ENCODE data around the gene PSME2. TPM values are rescaled to one million over a fixed set of nuclear protein-coding genes. Genes with fewer than 3 reads are reported as not detected.

PSME2 gene
- polyA plus RNA-seq, 2 of the 4 experiments (the other 2 are of a cell fraction): 137 to 144 TPM

DNA sequence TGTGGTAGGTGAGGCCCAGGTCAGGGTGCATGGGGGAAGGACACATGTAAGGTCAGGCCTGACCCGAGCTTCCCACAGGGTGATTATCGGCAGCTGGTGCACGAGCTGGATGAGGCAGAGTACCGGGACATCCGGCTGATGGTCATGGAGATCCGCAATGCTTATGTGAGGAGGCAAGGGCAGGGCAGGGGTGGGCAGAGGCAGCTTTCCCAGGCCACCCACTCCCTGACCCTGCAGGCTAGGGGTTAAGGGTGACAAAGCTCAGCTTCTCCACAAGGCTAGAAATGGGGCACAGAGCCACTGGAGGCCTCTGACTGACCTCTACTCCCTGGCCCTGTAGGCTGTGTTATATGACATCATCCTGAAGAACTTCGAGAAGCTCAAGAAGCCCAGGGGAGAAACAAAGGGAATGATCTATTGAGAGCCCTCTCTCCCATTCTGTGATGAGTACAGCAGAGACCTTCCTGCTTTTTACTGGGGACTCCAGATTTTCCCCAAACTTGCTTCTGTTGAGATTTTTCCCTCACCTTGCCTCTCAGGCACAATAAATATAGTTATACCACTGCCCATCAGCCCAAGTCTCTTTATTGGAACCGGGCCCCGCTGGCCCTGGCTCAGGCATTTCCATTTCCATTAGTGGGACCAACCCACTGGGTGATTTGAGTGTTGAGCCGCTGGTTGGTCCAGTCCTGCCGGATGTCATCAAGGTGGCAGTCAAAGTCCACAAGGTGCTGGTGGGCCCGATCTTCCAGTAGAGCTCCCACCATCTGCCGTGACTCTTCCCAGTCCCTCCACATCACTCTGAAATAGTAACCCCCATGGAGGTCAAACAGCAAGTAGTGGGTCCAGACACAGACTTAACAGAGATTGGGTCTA, 7.8 kb downstream of the PSME2 start:
- H3K9me3 ChIP-seq: no peaks in the 10 kb centered on the region
- POLR2A ChIA-PET: interaction anchor here (1.0 to 5.2 kb wide), 4 partner anchors 8 to 45 kb away, joined by 4 to 48 read pairs (median 18); partner anchors contain the start of genes DCAF11, NRL and PCK2
- FAIRE-seq (no peak), ATAC-seq (no peak), DNase-seq (ENCODE audit: low read depth in 1 of 2, low spot score in 1 of 2) (no peak)
- no peak for TF ChIP-seq SMC3 (IDR thresholded peaks at IDR 0.05)
- no peak for TF ChIP-seq CEBPB (IDR thresholded peaks at IDR 0.05)
- no peak for TF ChIP-seq HDAC2 (IDR thresholded peaks at IDR 0.05)
- TF ChIP-seq, protein P1, sequence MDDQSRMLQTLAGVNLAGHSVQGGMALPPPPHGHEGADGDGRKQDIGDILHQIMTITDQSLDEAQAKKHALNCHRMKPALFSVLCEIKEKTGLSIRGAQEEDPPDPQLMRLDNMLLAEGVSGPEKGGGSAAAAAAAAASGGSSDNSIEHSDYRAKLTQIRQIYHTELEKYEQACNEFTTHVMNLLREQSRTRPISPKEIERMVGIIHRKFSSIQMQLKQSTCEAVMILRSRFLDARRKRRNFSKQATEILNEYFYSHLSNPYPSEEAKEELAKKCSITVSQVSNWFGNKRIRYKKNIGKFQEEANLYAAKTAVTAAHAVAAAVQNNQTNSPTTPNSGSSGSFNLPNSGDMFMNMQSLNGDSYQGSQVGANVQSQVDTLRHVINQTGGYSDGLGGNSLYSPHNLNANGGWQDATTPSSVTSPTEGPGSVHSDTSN (IDR thresholded peaks at IDR 0.05): no peak
- TF ChIP-seq FOSB (CRISPR knock-in tag; IDR thresholded peaks at IDR 0.05): no peak
- no peak for TF ChIP-seq MAZ (IDR thresholded peaks at IDR 0.05; ENCODE audit: borderline replicate concordance, low read depth, low read length)
- TF ChIP-seq HEYL (CRISPR knock-in tag; IDR thresholded peaks at IDR 0.05): no peak
- no peak for TF ChIP-seq EHMT2 (IDR thresholded peaks at IDR 0.05; ENCODE audit: low read depth)
- TF ChIP-seq MYC (IDR thresholded peaks at IDR 0.05; ENCODE audit: borderline replicate concordance, low read length): no peak
- TF ChIP-seq POLR2AphosphoS2 (conservative IDR thresholded peaks at IDR 0.05; ENCODE audit: low read length): no peak
- TF ChIP-seq, protein P2, sequence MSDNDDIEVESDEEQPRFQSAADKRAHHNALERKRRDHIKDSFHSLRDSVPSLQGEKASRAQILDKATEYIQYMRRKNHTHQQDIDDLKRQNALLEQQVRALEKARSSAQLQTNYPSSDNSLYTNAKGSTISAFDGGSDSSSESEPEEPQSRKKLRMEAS (IDR thresholded peaks at IDR 0.05): no peak
- TF ChIP-seq KDM5A (IDR thresholded peaks at IDR 0.05): no peak
- no peak for TF ChIP-seq NR3C1 (IDR thresholded peaks at IDR 0.05)
- no peak for TF ChIP-seq FOXS1 (CRISPR knock-in tag; IDR thresholded peaks at IDR 0.05)
- no peak overlapping the region for H3K4me3 ChIP-seq
- H3K27ac ChIP-seq: no peak overlapping the region
- H3K4me1 ChIP-seq: peaks cover 37% of the 10 kb centered on the region
- H3K4me2 ChIP-seq: peak overlapping the region; percentile 78; the same call in 2 of the 3 replicates
- 88% methylated on average over 13 of the region's 13 CpGs for WGBS (ENCODE audit: missing lambda C conversion rate)
- CTCF ChIA-PET: interaction anchor here (1.0 to 5.4 kb wide), 12 partner anchors 10 to 159 kb away, joined by 3 to 47 read pairs (median 4); partner anchors contain the start of genes DCAF11, IRF9, NRL and RNF31

DNA sequence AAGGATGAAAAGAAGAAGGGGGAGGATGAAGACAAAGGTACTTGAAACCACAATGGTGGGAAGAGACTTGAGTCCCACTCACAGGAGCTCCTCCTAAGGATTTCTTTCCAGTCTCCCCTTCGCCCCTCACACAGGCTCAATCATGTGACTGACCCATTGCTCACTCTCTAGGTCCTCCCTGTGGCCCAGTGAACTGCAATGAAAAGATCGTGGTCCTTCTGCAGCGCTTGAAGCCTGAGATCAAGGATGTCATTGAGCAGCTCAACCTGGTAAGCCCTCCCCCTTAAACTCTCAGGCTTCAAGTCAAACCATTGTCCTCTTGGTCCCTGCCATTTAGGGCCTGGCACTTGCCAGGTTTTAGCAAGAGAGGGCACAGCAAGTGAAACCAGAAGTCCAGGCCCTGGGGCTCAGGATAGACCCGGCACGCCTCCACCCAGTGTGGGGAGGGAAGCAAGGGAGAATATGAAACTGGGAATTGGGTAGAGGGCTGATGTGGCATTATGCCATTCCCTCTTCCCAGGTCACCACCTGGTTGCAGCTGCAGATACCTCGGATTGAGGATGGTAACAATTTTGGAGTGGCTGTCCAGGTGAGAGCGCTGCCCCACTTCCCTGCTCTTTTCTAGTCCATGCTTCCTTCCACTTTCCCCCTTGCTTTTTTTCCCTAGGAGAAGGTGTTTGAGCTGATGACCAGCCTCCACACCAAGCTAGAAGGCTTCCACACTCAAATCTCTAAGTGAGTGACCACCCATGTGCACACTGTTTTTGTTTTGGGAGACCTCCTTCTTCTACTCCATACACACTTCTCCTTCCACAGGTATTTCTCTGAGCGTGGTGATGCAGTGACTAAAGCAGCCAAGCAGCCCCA, 8.6 kb downstream of the PSME2 start:
- Histone ChIP-seq H3K4me2 (no peak overlapping the region; the same call in 1 of the 3 replicates), H3K9me3 (no peaks in the 10 kb centered on the region), H3K4me3 (no peak overlapping the region), H3K4me1 (peaks cover 37% of the 10 kb centered on the region), H3K27ac (no peak overlapping the region)
- ChIA-PET CTCF (interaction anchor here (0.7 to 5.4 kb wide), 12 partner anchors 8 to 159 kb away, joined by 3 to 47 read pairs (median 4); partner anchors contain the start of genes DCAF11, IRF9, NRL and RNF31), POLR2A (interaction anchor here (0.6 to 5.2 kb wide), 4 partner anchors 9 to 44 kb away, joined by 3 to 48 read pairs (median 4); partner anchors contain the start of genes DCAF11, NRL and PCK2)
- TF ChIP-seq ZNF302 (CRISPR knock-in tag; IDR thresholded peaks at IDR 0.05) (no peak), HOXB13 (CRISPR knock-in tag; IDR thresholded peaks at IDR 0.05; ENCODE audit: low read depth) (no peak), KDM1A (IDR thresholded peaks at IDR 0.05; ENCODE audit: low read depth) (no peak), EHMT2 (IDR thresholded peaks at IDR 0.05; ENCODE audit: low read depth) (no peak)
- TF ChIP-seq, protein P3, sequence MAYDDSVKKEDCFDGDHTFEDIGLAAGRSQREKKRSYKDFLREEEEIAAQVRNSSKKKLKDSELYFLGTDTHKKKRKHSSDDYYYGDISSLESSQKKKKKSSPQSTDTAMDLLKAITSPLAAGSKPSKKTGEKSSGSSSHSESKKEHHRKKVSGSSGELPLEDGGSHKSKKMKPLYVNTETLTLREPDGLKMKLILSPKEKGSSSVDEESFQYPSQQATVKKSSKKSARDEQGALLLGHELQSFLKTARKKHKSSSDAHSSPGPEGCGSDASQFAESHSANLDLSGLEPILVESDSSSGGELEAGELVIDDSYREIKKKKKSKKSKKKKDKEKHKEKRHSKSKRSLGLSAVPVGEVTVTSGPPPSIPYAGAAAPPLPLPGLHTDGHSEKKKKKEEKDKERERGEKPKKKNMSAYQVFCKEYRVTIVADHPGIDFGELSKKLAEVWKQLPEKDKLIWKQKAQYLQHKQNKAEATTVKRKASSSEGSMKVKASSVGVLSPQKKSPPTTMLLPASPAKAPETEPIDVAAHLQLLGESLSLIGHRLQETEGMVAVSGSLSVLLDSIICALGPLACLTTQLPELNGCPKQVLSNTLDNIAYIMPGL (CRISPR knock-in tag; IDR thresholded peaks at IDR 0.05; ENCODE audit: borderline replicate concordance): no peak
- TF ChIP-seq, protein P1 (IDR thresholded peaks at IDR 0.05): no peak
- TF ChIP-seq, protein P4, sequence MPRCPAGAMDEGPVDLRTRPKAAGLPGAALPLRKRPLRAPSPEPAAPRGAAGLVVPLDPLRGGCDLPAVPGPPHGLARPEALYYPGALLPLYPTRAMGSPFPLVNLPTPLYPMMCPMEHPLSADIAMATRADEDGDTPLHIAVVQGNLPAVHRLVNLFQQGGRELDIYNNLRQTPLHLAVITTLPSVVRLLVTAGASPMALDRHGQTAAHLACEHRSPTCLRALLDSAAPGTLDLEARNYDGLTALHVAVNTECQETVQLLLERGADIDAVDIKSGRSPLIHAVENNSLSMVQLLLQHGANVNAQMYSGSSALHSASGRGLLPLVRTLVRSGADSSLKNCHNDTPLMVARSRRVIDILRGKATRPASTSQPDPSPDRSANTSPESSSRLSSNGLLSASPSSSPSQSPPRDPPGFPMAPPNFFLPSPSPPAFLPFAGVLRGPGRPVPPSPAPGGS (IDR thresholded peaks at IDR 0.05): no peak; the same call in 2 of the 3 replicates
- TF ChIP-seq, protein P5, sequence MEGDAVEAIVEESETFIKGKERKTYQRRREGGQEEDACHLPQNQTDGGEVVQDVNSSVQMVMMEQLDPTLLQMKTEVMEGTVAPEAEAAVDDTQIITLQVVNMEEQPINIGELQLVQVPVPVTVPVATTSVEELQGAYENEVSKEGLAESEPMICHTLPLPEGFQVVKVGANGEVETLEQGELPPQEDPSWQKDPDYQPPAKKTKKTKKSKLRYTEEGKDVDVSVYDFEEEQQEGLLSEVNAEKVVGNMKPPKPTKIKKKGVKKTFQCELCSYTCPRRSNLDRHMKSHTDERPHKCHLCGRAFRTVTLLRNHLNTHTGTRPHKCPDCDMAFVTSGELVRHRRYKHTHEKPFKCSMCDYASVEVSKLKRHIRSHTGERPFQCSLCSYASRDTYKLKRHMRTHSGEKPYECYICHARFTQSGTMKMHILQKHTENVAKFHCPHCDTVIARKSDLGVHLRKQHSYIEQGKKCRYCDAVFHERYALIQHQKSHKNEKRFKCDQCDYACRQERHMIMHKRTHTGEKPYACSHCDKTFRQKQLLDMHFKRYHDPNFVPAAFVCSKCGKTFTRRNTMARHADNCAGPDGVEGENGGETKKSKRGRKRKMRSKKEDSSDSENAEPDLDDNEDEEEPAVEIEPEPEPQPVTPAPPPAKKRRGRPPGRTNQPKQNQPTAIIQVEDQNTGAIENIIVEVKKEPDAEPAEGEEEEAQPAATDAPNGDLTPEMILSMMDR (IDR thresholded peaks at IDR 0.05): no peak
- 92% methylated on average over 8 of the region's 8 CpGs for WGBS (ENCODE audit: missing lambda C conversion rate)
- ATAC-seq (no peak), FAIRE-seq (no peak), DNase-seq (ENCODE audit: low read depth in 1 of 2, low spot score in 1 of 2) (no peak)
